ACC112 (cell line): ENCODE results near the gene RSBN1L.

ENCODE experiments used
- H2AFZ ChIP-seq: fragments of 200-600 bp; sonication (generic); one replicate; pipeline ENCODE4 v1.6.0; 2017; ENCODE audit warnings: antibody characterized with exemption, low read length; ENCODE audit not compliant: unreplicated experiment
- H3K27ac ChIP-seq: fragments of 200-600 bp; sonication (generic); 2 replicates; pipeline ENCODE4 v1.5.1; 2014; ENCODE audit warnings: low read depth, mild to moderate bottlenecking, antibody characterized with exemption, low read length, moderate library complexity
- H3K27me3 ChIP-seq: fragments of 200-600 bp; sonication (generic); 2 replicates; pipeline ENCODE4 v1.6.1; 2014; ENCODE audit warnings: mild to moderate bottlenecking, antibody characterized with exemption, low read length, moderate library complexity, mixed read lengths; ENCODE audit not compliant: insufficient read depth
- H3K36me3 ChIP-seq: fragments of 200-600 bp; sonication (generic); 2 replicates; pipeline ENCODE4 v1.6.1; 2016; ENCODE audit warnings: mild to moderate bottlenecking, antibody characterized with exemption, low read length, moderate library complexity, mixed read lengths; ENCODE audit not compliant: insufficient read depth
- H3K4me1 ChIP-seq: fragments of 200-600 bp; sonication (generic); one replicate; pipeline ENCODE4 v1.6.1; 2016; ENCODE audit warnings: low read length, mixed read lengths; ENCODE audit not compliant: insufficient read depth, unreplicated experiment, control insufficient read depth
- H3K4me3 ChIP-seq: fragments of 200-600 bp; sonication (generic); 2 replicates; pipeline ENCODE4 v1.5.1; 2014; ENCODE audit warnings: mild to moderate bottlenecking, low read depth, low read length
- H3K79me2 ChIP-seq: fragments of 200-600 bp; sonication (generic); one replicate; pipeline ENCODE4 v1.6.0; 2016; ENCODE audit warnings: low read length; ENCODE audit not compliant: control insufficient read depth, unreplicated experiment, insufficient read depth

RSBN1L gene

DNA sequence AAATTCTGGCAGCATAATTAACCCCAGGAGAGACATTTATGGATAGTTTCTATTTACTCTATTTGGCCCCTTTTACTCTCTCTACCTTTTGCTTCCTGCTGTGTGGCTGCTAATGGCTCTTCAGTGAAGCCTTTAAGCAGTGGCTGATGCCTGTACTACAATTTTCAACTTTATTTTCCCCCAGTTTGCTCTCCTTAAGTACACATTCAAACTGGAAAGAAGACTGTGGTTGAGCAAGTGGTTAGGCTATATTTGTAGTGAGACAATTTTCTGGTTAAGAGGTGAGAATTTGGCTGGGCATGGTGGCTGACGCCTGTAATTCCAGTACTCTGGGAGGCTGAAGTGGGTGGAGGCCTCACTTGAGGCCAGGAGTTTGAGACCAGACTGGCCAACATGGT lies 8.5 kb upstream of the RSBN1L start:
- Histone ChIP-seq H3K79me2 (peaks cover 12% of the 10 kb centered on the region), H3K27me3 (no peaks in the 10 kb centered on the region), H3K36me3 (no peaks in the 10 kb centered on the region), H3K4me1 (peaks cover 22% of the 10 kb centered on the region), H2AFZ (no peak overlapping the region), H3K4me3 (no peak overlapping the region), H3K27ac (no peak overlapping the region)

DNA sequence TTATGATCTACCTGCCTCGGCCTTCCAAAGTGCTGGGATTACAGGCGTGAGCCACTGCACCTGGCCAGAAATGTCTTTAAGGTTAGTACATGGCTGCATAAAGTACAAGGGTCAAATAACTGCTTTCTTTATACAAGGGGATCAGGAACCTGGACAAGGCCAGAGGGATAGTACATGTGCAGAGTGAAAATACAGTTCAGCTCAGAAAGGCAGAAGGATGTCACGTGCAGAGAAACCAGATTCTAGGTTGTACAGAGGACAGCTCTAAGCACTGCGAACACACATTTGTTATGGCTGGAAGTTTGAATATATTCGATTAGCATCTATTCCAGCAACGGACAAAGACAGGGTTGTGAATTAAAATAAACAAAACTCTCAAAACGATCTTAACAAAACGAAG lies 6.0 kb upstream of the RSBN1L start:
- no peak overlapping the region for H3K27ac ChIP-seq
- no peak overlapping the region for H3K4me3 ChIP-seq
- H3K27me3 ChIP-seq, result no peaks in the 10 kb centered on the region
- no peak overlapping the region for H2AFZ ChIP-seq
- no peaks in the 10 kb centered on the region for H3K36me3 ChIP-seq
- H3K4me1 ChIP-seq, result peaks cover 10% of the 10 kb centered on the region
- peaks cover 27% of the 10 kb centered on the region for H3K79me2 ChIP-seq

GRCh38 chr7:77691892-77692491 lies 4.3 kb upstream of the RSBN1L start:
- H3K79me2 ChIP-seq, result peaks cover 35% of the 10 kb centered on the region
- no peak overlapping the region for H3K27ac ChIP-seq
- no peak overlapping the region for H2AFZ ChIP-seq
- H3K36me3 ChIP-seq, result no peaks in the 10 kb centered on the region
- no peaks in the 10 kb centered on the region for H3K27me3 ChIP-seq
- H3K4me3 ChIP-seq, result no peak overlapping the region
- peaks cover 7% of the 10 kb centered on the region for H3K4me1 ChIP-seq

GRCh38 chr7:77693830-77694583 lies 2.3 kb upstream of the RSBN1L start:
- Histone ChIP-seq H2AFZ (no peak overlapping the region), H3K27ac (no peak overlapping the region), H3K4me1 (peaks cover 7% of the 10 kb centered on the region), H3K36me3 (no peaks in the 10 kb centered on the region), H3K27me3 (no peaks in the 10 kb centered on the region), H3K4me3 (peak overlapping the region; percentile 59), H3K79me2 (peaks cover 55% of the 10 kb centered on the region)

GRCh38 chr7:77696643-77697534 lies 630 bp downstream of the RSBN1L start:
- Histone ChIP-seq H3K27ac (peak overlapping the region; percentile 57), H3K4me1 (peaks cover 13% of the 10 kb centered on the region), H3K4me3 (peak overlapping the region; percentile 96), H3K79me2 (peaks cover 77% of the 10 kb centered on the region), H3K36me3 (no peaks in the 10 kb centered on the region), H2AFZ (peak overlapping the region; percentile 87), H3K27me3 (no peaks in the 10 kb centered on the region)

GRCh38 chr7:77697535-77697831 lies 1.2 kb downstream of the RSBN1L start:
- Histone ChIP-seq H2AFZ (peak overlapping the region; percentile 87), H3K4me3 (peak overlapping the region; percentile 96), H3K27me3 (no peaks in the 10 kb centered on the region), H3K79me2 (peaks cover 78% of the 10 kb centered on the region), H3K36me3 (no peaks in the 10 kb centered on the region), H3K4me1 (peaks cover 16% of the 10 kb centered on the region), H3K27ac (peak overlapping the region; percentile 57)

GRCh38 chr7:77698042-77698625 lies 1.9 kb downstream of the RSBN1L start:
- Histone ChIP-seq H3K36me3 (no peaks in the 10 kb centered on the region), H3K4me1 (peaks cover 21% of the 10 kb centered on the region), H2AFZ (no peak overlapping the region), H3K27ac (peak overlapping the region; percentile 0; the same call in 1 of the 2 replicates), H3K4me3 (peak overlapping the region; percentile 96), H3K27me3 (no peaks in the 10 kb centered on the region), H3K79me2 (peaks cover 84% of the 10 kb centered on the region)

GRCh38 chr7:77699056-77699455 lies 2.8 kb downstream of the RSBN1L start:
- H3K4me1 ChIP-seq, result peaks cover 21% of the 10 kb centered on the region
- H3K27ac ChIP-seq, result no peak overlapping the region
- no peaks in the 10 kb centered on the region for H3K27me3 ChIP-seq
- H2AFZ ChIP-seq, result no peak overlapping the region
- peaks cover 87% of the 10 kb centered on the region for H3K79me2 ChIP-seq
- no peaks in the 10 kb centered on the region for H3K36me3 ChIP-seq
- peak overlapping the region; percentile 96 for H3K4me3 ChIP-seq

- H3K4me3 ChIP-seq, result no peak overlapping the region
- H3K27me3 ChIP-seq, result no peaks in the 10 kb centered on the region
- H3K4me1 ChIP-seq, result peaks cover 21% of the 10 kb centered on the region
- H3K27ac ChIP-seq, result 0 out of 2 replicates have a peak overlapping the region, but pooled peaks have one; percentile 3
- H3K36me3 ChIP-seq, result peaks cover 2% of the 10 kb centered on the region; the same call in 1 of the 2 replicates
- no peak overlapping the region for H2AFZ ChIP-seq
- peaks cover 94% of the 10 kb centered on the region for H3K79me2 ChIP-seq
Observed at GRCh38 chr7:77702513-77702912, 6.3 kb downstream of the RSBN1L start.

GRCh38 chr7:77702968-77703472 lies 6.8 kb downstream of the RSBN1L start:
- Histone ChIP-seq H3K27me3 (no peaks in the 10 kb centered on the region), H3K4me1 (peaks cover 21% of the 10 kb centered on the region), H3K79me2 (peaks cover 93% of the 10 kb centered on the region), H2AFZ (no peak overlapping the region), H3K4me3 (no peak overlapping the region), H3K27ac (no peak overlapping the region), H3K36me3 (peaks cover 2% of the 10 kb centered on the region; the same call in 1 of the 2 replicates)
